ENCODE results near the gene ZSCAN2.

Gene ZSCAN2

DNA sequence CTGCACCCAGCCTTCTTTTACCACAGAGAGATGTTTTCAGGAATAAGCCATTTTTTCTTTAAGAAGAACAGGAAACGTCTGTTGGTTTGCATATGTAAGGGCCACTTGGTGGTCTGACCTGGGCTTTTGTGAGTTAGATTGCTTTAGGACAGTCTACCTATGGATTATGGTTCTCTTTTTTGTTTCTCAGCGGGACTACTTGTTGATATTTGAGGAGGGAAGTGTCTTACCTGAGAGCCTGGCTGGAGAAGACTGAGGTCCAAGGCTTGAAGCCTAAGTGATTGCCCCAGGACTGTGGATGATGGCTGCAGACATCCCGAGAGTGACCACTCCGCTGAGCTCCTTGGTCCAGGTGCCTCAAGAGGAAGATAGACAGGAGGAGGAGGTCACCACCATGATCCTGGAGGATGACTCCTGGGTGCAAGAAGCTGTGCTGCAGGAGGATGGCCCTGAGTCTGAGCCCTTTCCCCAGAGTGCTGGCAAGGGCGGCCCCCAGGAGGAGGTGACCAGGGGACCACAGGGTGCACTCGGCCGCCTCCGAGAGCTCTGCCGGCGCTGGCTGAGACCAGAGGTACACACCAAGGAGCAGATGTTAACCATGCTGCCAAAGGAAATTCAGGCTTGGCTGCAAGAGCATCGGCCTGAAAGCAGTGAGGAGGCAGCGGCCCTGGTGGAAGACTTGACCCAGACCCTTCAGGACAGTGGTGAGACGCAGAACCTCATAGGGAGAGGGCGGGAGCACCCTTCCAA lies 3.0 kb downstream of the ZSCAN2 start:
- CTCF ChIA-PET, result interaction anchor here (0.6 kb wide), 1 partner anchor 50 kb away, joined by 3 read pairs; the partner anchor contains the start of gene WDR73
- POLR2A ChIA-PET, result no interaction called here
- TF ChIP-seq ELF4 (IDR thresholded peaks at IDR 0.05), result no peak
- TF ChIP-seq CTBP1 (IDR thresholded peaks at IDR 0.05; ENCODE audit: borderline replicate concordance), result no peak
- no peak for DNase-seq (ENCODE audit: extremely low spot score)

GRCh38 chr15:84604826-84605553 lies 4.2 kb downstream of the ZSCAN2 start:
- TF ChIP-seq ARNT (IDR thresholded peaks at IDR 0.05) (no peak), BHLHE40 (IDR thresholded peaks at IDR 0.05; ENCODE audit: borderline replicate concordance) (no peak), TARDBP (IDR thresholded peaks at IDR 0.05) (no peak), FOXK2 (IDR thresholded peaks at IDR 0.05) (no peak), SP1 (IDR thresholded peaks at IDR 0.05) (no peak), ZNF384 (IDR thresholded peaks at IDR 0.05) (no peak), ELF4 (IDR thresholded peaks at IDR 0.05) (no peak), HDGF (IDR thresholded peaks at IDR 0.05; ENCODE audit: borderline replicate concordance) (no peak), LEF1 (IDR thresholded peaks at IDR 0.05; ENCODE audit: borderline replicate concordance) (no peak), L3MBTL2 (conservative IDR thresholded peaks at IDR 0.05) (no peak)
- TF ChIP-seq, protein P1, sequence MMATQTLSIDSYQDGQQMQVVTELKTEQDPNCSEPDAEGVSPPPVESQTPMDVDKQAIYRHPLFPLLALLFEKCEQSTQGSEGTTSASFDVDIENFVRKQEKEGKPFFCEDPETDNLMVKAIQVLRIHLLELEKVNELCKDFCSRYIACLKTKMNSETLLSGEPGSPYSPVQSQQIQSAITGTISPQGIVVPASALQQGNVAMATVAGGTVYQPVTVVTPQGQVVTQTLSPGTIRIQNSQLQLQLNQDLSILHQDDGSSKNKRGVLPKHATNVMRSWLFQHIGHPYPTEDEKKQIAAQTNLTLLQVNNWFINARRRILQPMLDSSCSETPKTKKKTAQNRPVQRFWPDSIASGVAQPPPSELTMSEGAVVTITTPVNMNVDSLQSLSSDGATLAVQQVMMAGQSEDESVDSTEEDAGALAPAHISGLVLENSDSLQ (IDR thresholded peaks at IDR 0.05), result no peak
- POLR2A ChIA-PET, result no interaction called here
- CTCF ChIA-PET, result no interaction called here

DNA sequence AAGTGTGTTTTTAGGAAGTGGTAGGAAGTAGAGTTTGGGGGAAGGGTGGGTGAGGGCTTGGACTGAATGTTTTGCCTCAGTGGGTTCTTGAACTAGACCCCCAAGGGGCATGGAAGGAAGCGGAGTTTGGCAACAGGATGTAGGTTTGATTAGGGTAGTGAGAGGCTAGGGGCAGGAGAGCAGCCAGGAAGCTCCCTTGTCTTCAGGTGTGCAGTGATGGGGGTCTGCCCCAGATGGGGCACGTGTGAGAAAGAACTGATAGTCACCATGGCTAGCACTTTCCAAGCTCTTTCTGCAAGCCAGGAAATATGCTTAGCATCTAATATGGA lies 4.7 kb downstream of the ZSCAN2 start:
- DNase-seq (ENCODE audit: extremely low spot score), result no peak
- TF ChIP-seq ZNF384 (IDR thresholded peaks at IDR 0.05), result no peak
- TF ChIP-seq ELF4 (IDR thresholded peaks at IDR 0.05), result no peak
- TF ChIP-seq BHLHE40 (IDR thresholded peaks at IDR 0.05; ENCODE audit: borderline replicate concordance), result no peak
- no peak for TF ChIP-seq FOXM1 (IDR thresholded peaks at IDR 0.05; ENCODE audit: borderline replicate concordance)
- no peak for TF ChIP-seq LEF1 (IDR thresholded peaks at IDR 0.05; ENCODE audit: borderline replicate concordance)
- no peak for TF ChIP-seq SP1 (IDR thresholded peaks at IDR 0.05)
- no peak for TF ChIP-seq ARNT (IDR thresholded peaks at IDR 0.05)
- no peak for TF ChIP-seq TARDBP (IDR thresholded peaks at IDR 0.05)
- ChIA-PET CTCF (interaction anchor here (1.0 kb wide), 1 partner anchor 32 kb away, joined by 3 read pairs; no protein-coding TSS in a partner anchor), POLR2A (no interaction called here)

More at GRCh38 chr15:84604826-84605553, 4.2 kb downstream of the ZSCAN2 start:
- no peak for DNase-seq (ENCODE audit: extremely low spot score)

DNA sequence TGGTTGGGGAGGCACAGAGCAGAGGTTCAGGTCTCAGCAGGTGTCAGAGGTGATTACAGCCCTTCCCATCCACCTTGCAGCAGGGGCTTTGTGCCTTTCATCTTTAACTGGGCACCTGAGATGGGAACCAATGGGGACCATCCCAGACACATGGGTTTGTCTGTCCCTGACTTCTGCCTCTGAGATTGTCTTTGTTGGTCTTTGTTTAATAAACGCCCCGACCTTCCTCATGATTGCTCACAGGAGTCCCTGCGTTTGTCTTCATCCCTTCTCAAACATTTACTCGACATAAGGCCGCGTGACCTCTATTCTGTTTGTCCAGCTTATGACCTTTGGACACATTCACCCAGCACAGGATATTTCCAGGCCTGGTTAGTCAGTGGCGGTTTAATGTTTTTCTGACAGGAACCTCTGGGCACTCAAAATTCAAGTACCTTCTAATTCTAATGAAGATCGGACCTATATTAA lies 5.9 kb downstream of the ZSCAN2 start:
- DNase-seq (ENCODE audit: extremely low spot score), result no peak
- TF ChIP-seq NFRKB (IDR thresholded peaks at IDR 0.05) (no peak), SUZ12 (IDR thresholded peaks at IDR 0.05) (no peak), FOXM1 (IDR thresholded peaks at IDR 0.05; ENCODE audit: borderline replicate concordance) (no peak), L3MBTL2 (conservative IDR thresholded peaks at IDR 0.05) (no peak), CTBP1 (IDR thresholded peaks at IDR 0.05; ENCODE audit: borderline replicate concordance) (no peak), FOXK2 (IDR thresholded peaks at IDR 0.05) (no peak), ELF4 (IDR thresholded peaks at IDR 0.05) (no peak)
- TF ChIP-seq, protein P1 (IDR thresholded peaks at IDR 0.05), result no peak
- ChIA-PET POLR2A (no interaction called here), CTCF (interaction anchor here (1.0 kb wide), 1 partner anchor 31 kb away, joined by 3 read pairs; no protein-coding TSS in a partner anchor)

DNA sequence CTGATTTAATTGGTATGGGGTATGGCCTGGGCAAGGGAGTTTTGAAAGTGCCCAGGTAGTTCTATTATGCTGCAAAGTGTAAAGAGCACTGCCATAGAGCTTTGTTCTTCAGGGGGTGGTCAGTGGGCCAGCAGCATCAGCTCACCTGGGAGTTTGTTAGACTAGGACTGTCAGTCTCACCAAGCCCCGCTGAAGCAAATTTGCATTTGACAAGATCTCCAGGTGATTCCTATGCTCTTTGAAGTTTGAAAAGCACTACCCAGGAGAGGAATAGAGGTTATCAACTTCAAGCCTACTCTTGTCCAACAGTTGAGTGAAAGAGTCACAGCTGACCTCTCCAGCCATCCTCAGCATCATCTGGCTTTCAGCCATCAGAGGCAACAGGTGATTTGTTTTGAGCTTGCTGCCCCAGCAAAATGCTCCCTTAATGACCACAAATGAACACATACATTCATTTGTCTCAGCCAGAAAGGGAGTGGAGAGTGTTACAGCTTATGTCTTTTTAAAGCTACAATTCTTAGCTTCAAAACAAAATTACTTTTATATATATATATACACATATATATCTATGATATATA lies 8.0 kb downstream of the ZSCAN2 start:
- no peak for TF ChIP-seq FOXA1 (IDR thresholded peaks at IDR 0.05)
- TF ChIP-seq FOXK2 (IDR thresholded peaks at IDR 0.05), result no peak
- TF ChIP-seq TARDBP (IDR thresholded peaks at IDR 0.05), result no peak
- TF ChIP-seq ELF4 (IDR thresholded peaks at IDR 0.05), result no peak
- TF ChIP-seq, protein P1 (IDR thresholded peaks at IDR 0.05), result no peak
- no peak for TF ChIP-seq BHLHE40 (IDR thresholded peaks at IDR 0.05; ENCODE audit: borderline replicate concordance)
- TF ChIP-seq ZNF384 (IDR thresholded peaks at IDR 0.05), result no peak
- TF ChIP-seq SP1 (IDR thresholded peaks at IDR 0.05), result no peak
- TF ChIP-seq SUZ12 (IDR thresholded peaks at IDR 0.05), result no peak
- TF ChIP-seq HDGF (IDR thresholded peaks at IDR 0.05; ENCODE audit: borderline replicate concordance), result no peak
- ChIA-PET CTCF (interaction anchor here (0.6 kb wide), 2 partner anchors 36 to 560 kb away, joined by 3 to 4 read pairs; no protein-coding TSS in a partner anchor), POLR2A (interaction anchor here (1.6 kb wide), 1 partner anchor 23 kb away, joined by 7 read pairs; no protein-coding TSS in a partner anchor)
- no peak for DNase-seq (ENCODE audit: extremely low spot score)
